Measurements from ENCODE around the gene BCAS3.

GRCh38 chr17:61221597-61222471 lies 544.2 kb downstream of the BCAS3 start:
- TF ChIP-seq CTCF (IDR thresholded peaks at IDR 0.05) (no peak), ZFX (IDR thresholded peaks at IDR 0.05; ENCODE audit: borderline replicate concordance) (no peak)
